IMR-90 (cell line): ENCODE results near the gene TANGO6. TPM values are rescaled to one million over a fixed set of nuclear protein-coding genes. Genes with fewer than 3 reads are reported as not detected.

Experiments used
- ATAC-seq: fragments of 200-7000 bp; cut with Tn5 transposase; 2 replicates; pipeline ENCODE4 v1.9.1; 2020; ENCODE audit warnings: low read depth, mild to moderate bottlenecking, moderate library complexity
- BruUV-seq: library from RNA; stranded (reverse); fragments of 400-500 nt; replicated peaks from 2 replicates; lab custom pipeline; 2021; lab: Mats Ljungman, UMichigan
- CTCF ChIA-PET: fragments of 300-600 bp; formaldehyde crosslinking; extraction: SDS; loops from one replicate; lab custom pipeline; 2021; ENCODE audit warnings: antibody characterized with exemption; lab: Yijun Ruan, JAX
- POLR2A ChIA-PET: fragments of 300-600 bp; sonication (Branson Sonifier 250); formaldehyde crosslinking; loops from one replicate; lab custom pipeline; 2022; ENCODE audit warnings: antibody characterized with exemption; ENCODE audit not compliant: unreplicated experiment; lab: Charles Lee
- DNase-seq: peaks from one replicate; pipeline ENCODE4 v3.0.0; 2013
- H2AFZ ChIP-seq: replicated peaks from 2 replicates; pipeline ENCODE3; 2013; ENCODE audit warnings: low read length, mild to moderate bottlenecking; ENCODE audit not compliant: poor library complexity
- H2AK5ac ChIP-seq: 2 replicates; pipeline ENCODE4 v1.6.1; 2013; ENCODE audit warnings: low read depth, low read length, inconsistent platforms
- H2AK9ac ChIP-seq: replicated peaks from 2 replicates; pipeline ENCODE3; 2013; ENCODE audit warnings: mild to moderate bottlenecking, low read depth, low read length, moderate library complexity; ENCODE audit not compliant: poor library complexity
- H2BK120ac ChIP-seq: 2 replicates; pipeline ENCODE4 v1.6.1; 2013; ENCODE audit warnings: low read depth, low read length, inconsistent platforms
- H2BK15ac ChIP-seq: 3 replicates; pipeline ENCODE4 v1.6.1; 2013; ENCODE audit warnings: low read depth, low read length, inconsistent platforms
- H2BK20ac ChIP-seq: 2 replicates; pipeline ENCODE4 v1.6.1; 2013; ENCODE audit warnings: low read depth, mild to moderate bottlenecking, inconsistent platforms, low read length, moderate library complexity
- H2BK5ac ChIP-seq: 2 replicates; pipeline ENCODE4 v1.6.1; 2013; ENCODE audit warnings: mild to moderate bottlenecking, low read depth, low read length, inconsistent platforms; ENCODE audit not compliant: poor library complexity, severe bottlenecking
- H3K14ac ChIP-seq: replicated peaks from 2 replicates; pipeline ENCODE4 v1.6.1; 2013; ENCODE audit warnings: low read depth, low read length, inconsistent platforms
- H3K18ac ChIP-seq: 2 replicates; pipeline ENCODE4 v1.6.1; 2013; ENCODE audit warnings: low read depth, low read length, control low read depth
- H3K23ac ChIP-seq: 2 replicates; pipeline ENCODE4 v1.6.1; 2013; ENCODE audit warnings: low read depth, low read length, inconsistent platforms
- H3K27ac ChIP-seq: 2 replicates; pipeline ENCODE4 v1.5.1; 2013; ENCODE audit warnings: mild to moderate bottlenecking, control low read depth, low read length; ENCODE audit not compliant: insufficient read depth
- H3K27me3 ChIP-seq: 2 replicates; pipeline ENCODE4 v1.6.1; 2013; ENCODE audit warnings: low read length; ENCODE audit not compliant: control insufficient read depth, insufficient read depth
- H3K36me3 ChIP-seq: 2 replicates; pipeline ENCODE4 v1.6.1; 2013; ENCODE audit warnings: low read length, mixed read lengths; ENCODE audit not compliant: control insufficient read depth, insufficient read depth
- H3K4ac ChIP-seq: 2 replicates; pipeline ENCODE4 v1.6.1; 2013; ENCODE audit warnings: low read depth, low read length, inconsistent platforms
- H3K4me1 ChIP-seq: 2 replicates; pipeline ENCODE4 v1.6.1; 2013; ENCODE audit warnings: low read length, mixed read lengths; ENCODE audit not compliant: control insufficient read depth, insufficient read depth
- H3K4me2 ChIP-seq: 2 replicates; pipeline ENCODE4 v1.6.1; 2013; ENCODE audit warnings: low read depth, mild to moderate bottlenecking, control low read depth, low read length, moderate library complexity
- H3K4me3 ChIP-seq: 2 replicates; pipeline ENCODE4 v1.5.1; 2013; ENCODE audit warnings: low read depth, mild to moderate bottlenecking, control low read depth, low read length, moderate library complexity; ENCODE audit not compliant: insufficient read depth
- H3K56ac ChIP-seq: 2 replicates; pipeline ENCODE4 v1.6.1; 2013; ENCODE audit warnings: low read length, inconsistent platforms; ENCODE audit not compliant: insufficient read depth; ENCODE audit errors: extremely low read depth
- H3K79me1 ChIP-seq, 2 experiments: 2 replicates each; pipeline ENCODE4 v1.6.1; 2013; ENCODE audit warnings: low read length in 2 of 2, inconsistent platforms in 1 of 2, low read depth in 1 of 2
- H3K9ac ChIP-seq: 2 replicates; pipeline ENCODE4 v1.6.1; 2013; ENCODE audit warnings: low read depth, low read length, control low read depth
- H3K9me1 ChIP-seq: 2 replicates; pipeline ENCODE4 v1.6.1; 2013; ENCODE audit warnings: low read length, inconsistent platforms; ENCODE audit not compliant: insufficient read depth
- H3K9me3 ChIP-seq: 2 replicates; pipeline ENCODE4 v1.6.1; 2013; ENCODE audit warnings: low read length; ENCODE audit not compliant: control insufficient read depth, insufficient read depth
- H4K20me1 ChIP-seq: 2 replicates; pipeline ENCODE4 v1.6.1; 2013; ENCODE audit warnings: low read length, inconsistent platforms; ENCODE audit not compliant: insufficient read depth
- H4K5ac ChIP-seq: 2 replicates; pipeline ENCODE4 v1.6.1; 2013; ENCODE audit warnings: mild to moderate bottlenecking, low read depth, low read length, control low read depth
- H4K8ac ChIP-seq, 2 experiments: 2 replicates each; pipeline ENCODE4 v1.6.1; 2013; ENCODE audit warnings: low read depth in 2 of 2, low read length in 2 of 2, control low read depth in 1 of 2, inconsistent platforms in 1 of 2
- H4K91ac ChIP-seq: 2 replicates; pipeline ENCODE4 v1.6.1; 2013; ENCODE audit warnings: low read depth, low read length, inconsistent platforms; ENCODE audit not compliant: insufficient read depth
- BHLHE40 ChIP-seq: fragments of 150-350 bp; IDR thresholded peaks from 2 replicates; pipeline ENCODE4 v1.6.1; 2016; ENCODE audit warnings: mild to moderate bottlenecking, low read depth, low read length
- CEBPB ChIP-seq: IDR thresholded peaks from 2 replicates; pipeline ENCODE4 v1.6.1; 2012; ENCODE audit warnings: low read depth, low read length, improper control_type of control experiment
- CHD1 ChIP-seq: IDR thresholded peaks from 2 replicates; pipeline ENCODE4 v1.6.1; 2012; ENCODE audit warnings: low read depth, low read length, improper control_type of control experiment
- FOS ChIP-seq: fragments of 150-350 bp; IDR thresholded peaks from 2 replicates; pipeline ENCODE4 v1.6.1; 2016; ENCODE audit warnings: low read depth, low read length
- MAFK ChIP-seq: IDR thresholded peaks from 2 replicates; pipeline ENCODE4 v1.6.1; 2012; ENCODE audit warnings: low read depth, low read length, improper control_type of control experiment
- MAZ ChIP-seq: IDR thresholded peaks from 2 replicates; pipeline ENCODE4 v1.6.1; 2012; ENCODE audit warnings: low read depth, mild to moderate bottlenecking, low read length, improper control_type of control experiment, moderate library complexity, borderline replicate concordance
- MXI1 ChIP-seq: IDR thresholded peaks from 2 replicates; pipeline ENCODE4 v1.6.1; 2012; ENCODE audit warnings: low read depth, mild to moderate bottlenecking, low read length, moderate library complexity, borderline replicate concordance
- NFE2L2 ChIP-seq: fragments of 150-350 bp; IDR thresholded peaks from 2 replicates; pipeline ENCODE4 v1.6.1; 2016; ENCODE audit warnings: low read depth, mild to moderate bottlenecking, low read length
- POLR2A ChIP-seq: IDR thresholded peaks from 2 replicates; pipeline ENCODE4 v1.6.1; 2012; ENCODE audit warnings: mild to moderate bottlenecking, low read depth, low read length
- RAD21 ChIP-seq: IDR thresholded peaks from 2 replicates; pipeline ENCODE4 v1.6.1; 2012; ENCODE audit warnings: low read length, improper control_type of control experiment
- RCOR1 ChIP-seq: IDR thresholded peaks from 2 replicates; pipeline ENCODE4 v1.6.1; 2012; ENCODE audit warnings: mild to moderate bottlenecking, low read length, improper control_type of control experiment; ENCODE audit not compliant: insufficient replicate concordance
- RFX5 ChIP-seq: IDR thresholded peaks from 2 replicates; pipeline ENCODE4 v1.8.0; 2012; ENCODE audit warnings: low read depth, mild to moderate bottlenecking, low read length, moderate library complexity
- SMC3 ChIP-seq: fragments of 150-350 bp; IDR thresholded peaks from 2 replicates; pipeline ENCODE4 v1.6.1; 2016; ENCODE audit warnings: low read depth, mild to moderate bottlenecking, antibody characterized with exemption, low read length, moderate library complexity
- whole genome bisulfite sequencing, 2 experiments: methylation state at CpG; one replicate each; pipeline versions ENCODE4 v1.1.5 to v1.1.7; 2013; ENCODE audit warnings: missing lambda C conversion rate in 2 of 2; ENCODE audit not compliant: insufficient read length in 1 of 2; ENCODE audit errors: extremely low coverage in 2 of 2; 5-methylcytosine and 5-hydroxymethylcytosine counted together
- dilution Hi-C: fragments of 300-500 bp; cut with HindIII; formaldehyde crosslinking; loops from one replicate; pipeline ENCODE4 v1.14.3; 2018; ENCODE audit warnings: low sequenced_read_pairs; ENCODE audit not compliant: unreplicated experiment
- in situ Hi-C: fragments of 300-500 bp; cut with MboI; formaldehyde crosslinking; loops from 3 replicates; pipeline ENCODE4 v1.14.3; 2019; ENCODE audit warnings: low sequenced_read_pairs, inconsistent platforms, mixed read lengths
- intact Hi-C: fragments of 100-400 bp; cut with micrococcal nuclease; formaldehyde crosslinking; loops from 2 replicates; pipeline ENCODE4 v1.10.0; 2022
- polyA plus RNA-seq, 3 experiments: library from polyadenylated mRNA; depleted of rRNA; stranded (reverse); fragments of >200 nt; gene quantifications; 2 replicates each; pipeline ENCODE4 v1.2.3, GENCODE V29; 2012; ENCODE audit warnings: low replicate concordance in 1 of 3
- total RNA-seq: library from RNA; depleted of rRNA; stranded (reverse); fragments of >200 nt; gene quantifications from 2 replicates; pipeline ENCODE4 v1.2.3, GENCODE V29; 2012
- TF ChIP-seq, protein P1 (sequence below): fragments of 150-350 bp; IDR thresholded peaks from 2 replicates; pipeline ENCODE4 v1.6.1; 2016; ENCODE audit warnings: low read depth, mild to moderate bottlenecking, low read length, moderate library complexity, borderline replicate concordance
- TF ChIP-seq, protein P2 (sequence below): fragments of 150-350 bp; IDR thresholded peaks from 2 replicates; pipeline ENCODE4 v1.6.1; 2017; ENCODE audit warnings: mild to moderate bottlenecking, antibody characterized with exemption, low read length, low read depth
- TF ChIP-seq, protein P3 (sequence below): conservative IDR thresholded peaks from 2 replicates; pipeline ENCODE4 v1.5.1; 2012; ENCODE audit warnings: mild to moderate bottlenecking, low read depth, low read length, improper control_type of control experiment

Gene TANGO6
- total and polyA plus RNA-seq, 2 of the 4 experiments (the other 2 are of a cell fraction) = 6.7 to 22.4 TPM

DNA sequence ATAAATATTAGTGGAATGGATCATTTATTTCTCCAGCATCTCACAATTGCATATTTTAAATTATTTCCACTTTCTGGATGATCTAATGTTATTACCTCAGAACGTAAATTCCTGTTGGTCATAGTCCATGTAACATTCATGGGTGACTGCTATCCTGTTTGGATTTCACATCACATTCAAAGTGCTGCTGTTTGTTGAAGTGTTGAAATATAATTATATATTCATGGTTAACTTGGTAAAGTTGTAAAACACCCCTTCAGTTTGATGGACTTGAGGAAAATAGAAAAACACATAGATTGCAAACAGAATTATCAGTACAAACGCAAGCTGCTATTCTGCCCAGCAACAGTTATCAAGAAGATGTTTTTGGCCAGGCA lies 59.6 kb downstream of the TANGO6 start:
- intact Hi-C loops = loop anchor here (1.0 to 5.0 kb wide), 6 partner anchors 146 to 376 kb away; partner anchors contain the start of gene HAS3
- BruUV-seq = no TSS peak
- H2BK15ac ChIP-seq = no peak overlapping the region
- no peak overlapping the region for H3K18ac ChIP-seq
- no peak overlapping the region for H3K9ac ChIP-seq
- no peak overlapping the region for H2BK20ac ChIP-seq
- no peak for ATAC-seq
- no peak overlapping the region for H3K56ac ChIP-seq
- H3K23ac ChIP-seq = no peak overlapping the region
- WGBS, 2 experiments = 80% methylated on average over 1 of the region's 2 CpGs; no CpG with 5 or more reads in 1 of the 2 experiments
- no peak overlapping the region for H2BK5ac ChIP-seq
- H3K27ac ChIP-seq = no peak overlapping the region
- H4K5ac ChIP-seq = no peak overlapping the region
- no peak overlapping the region for H2AK5ac ChIP-seq
- peaks cover 2% of the 10 kb centered on the region for H3K4me1 ChIP-seq
- no peak overlapping the region for H3K4ac ChIP-seq
- H2AFZ ChIP-seq = no peak overlapping the region
- H4K8ac ChIP-seq = no peak overlapping the region
- no peak overlapping the region for H2AK9ac ChIP-seq
- H3K9me3 ChIP-seq = no peaks in the 10 kb centered on the region
- peaks cover 1% of the 10 kb centered on the region; the same call in 1 of the 2 replicates for H3K36me3 ChIP-seq
- in situ Hi-C loops = loop anchor here (5.0 kb wide), 1 partner anchor 214 kb away; no protein-coding TSS in a partner anchor
- TF ChIP-seq MXI1 = no peak
- TF ChIP-seq, protein P1, sequence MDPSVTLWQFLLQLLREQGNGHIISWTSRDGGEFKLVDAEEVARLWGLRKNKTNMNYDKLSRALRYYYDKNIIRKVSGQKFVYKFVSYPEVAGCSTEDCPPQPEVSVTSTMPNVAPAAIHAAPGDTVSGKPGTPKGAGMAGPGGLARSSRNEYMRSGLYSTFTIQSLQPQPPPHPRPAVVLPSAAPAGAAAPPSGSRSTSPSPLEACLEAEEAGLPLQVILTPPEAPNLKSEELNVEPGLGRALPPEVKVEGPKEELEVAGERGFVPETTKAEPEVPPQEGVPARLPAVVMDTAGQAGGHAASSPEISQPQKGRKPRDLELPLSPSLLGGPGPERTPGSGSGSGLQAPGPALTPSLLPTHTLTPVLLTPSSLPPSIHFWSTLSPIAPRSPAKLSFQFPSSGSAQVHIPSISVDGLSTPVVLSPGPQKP = no peak
- no peak for TF ChIP-seq MAFK
- TF ChIP-seq, protein P2, sequence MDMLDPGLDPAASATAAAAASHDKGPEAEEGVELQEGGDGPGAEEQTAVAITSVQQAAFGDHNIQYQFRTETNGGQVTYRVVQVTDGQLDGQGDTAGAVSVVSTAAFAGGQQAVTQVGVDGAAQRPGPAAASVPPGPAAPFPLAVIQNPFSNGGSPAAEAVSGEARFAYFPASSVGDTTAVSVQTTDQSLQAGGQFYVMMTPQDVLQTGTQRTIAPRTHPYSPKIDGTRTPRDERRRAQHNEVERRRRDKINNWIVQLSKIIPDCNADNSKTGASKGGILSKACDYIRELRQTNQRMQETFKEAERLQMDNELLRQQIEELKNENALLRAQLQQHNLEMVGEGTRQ = no peak
- no peak for TF ChIP-seq RCOR1
- no peak for TF ChIP-seq CHD1
- TF ChIP-seq POLR2A = no peak
- TF ChIP-seq SMC3 = no peak
- TF ChIP-seq, protein P3, sequence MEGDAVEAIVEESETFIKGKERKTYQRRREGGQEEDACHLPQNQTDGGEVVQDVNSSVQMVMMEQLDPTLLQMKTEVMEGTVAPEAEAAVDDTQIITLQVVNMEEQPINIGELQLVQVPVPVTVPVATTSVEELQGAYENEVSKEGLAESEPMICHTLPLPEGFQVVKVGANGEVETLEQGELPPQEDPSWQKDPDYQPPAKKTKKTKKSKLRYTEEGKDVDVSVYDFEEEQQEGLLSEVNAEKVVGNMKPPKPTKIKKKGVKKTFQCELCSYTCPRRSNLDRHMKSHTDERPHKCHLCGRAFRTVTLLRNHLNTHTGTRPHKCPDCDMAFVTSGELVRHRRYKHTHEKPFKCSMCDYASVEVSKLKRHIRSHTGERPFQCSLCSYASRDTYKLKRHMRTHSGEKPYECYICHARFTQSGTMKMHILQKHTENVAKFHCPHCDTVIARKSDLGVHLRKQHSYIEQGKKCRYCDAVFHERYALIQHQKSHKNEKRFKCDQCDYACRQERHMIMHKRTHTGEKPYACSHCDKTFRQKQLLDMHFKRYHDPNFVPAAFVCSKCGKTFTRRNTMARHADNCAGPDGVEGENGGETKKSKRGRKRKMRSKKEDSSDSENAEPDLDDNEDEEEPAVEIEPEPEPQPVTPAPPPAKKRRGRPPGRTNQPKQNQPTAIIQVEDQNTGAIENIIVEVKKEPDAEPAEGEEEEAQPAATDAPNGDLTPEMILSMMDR = no peak
- no peak for TF ChIP-seq FOS
- no peak for TF ChIP-seq MAZ
- no peak for TF ChIP-seq RFX5
- TF ChIP-seq BHLHE40 = no peak
- TF ChIP-seq RAD21 = no peak
- no peak for TF ChIP-seq NFE2L2
- no peak for TF ChIP-seq CEBPB
- dilution Hi-C loops = no loop called here
- H4K20me1 ChIP-seq = no peaks in the 10 kb centered on the region
- no peak overlapping the region for H4K91ac ChIP-seq
- DNase-seq = no peak
- H2BK120ac ChIP-seq = no peak overlapping the region
- H3K14ac ChIP-seq = no peak overlapping the region
- no peaks in the 10 kb centered on the region for H3K27me3 ChIP-seq
- H3K9me1 ChIP-seq = no peaks in the 10 kb centered on the region
- H3K4me3 ChIP-seq = no peak overlapping the region
- CTCF ChIA-PET = interaction anchor here (1.0 to 3.0 kb wide), 4 partner anchors 171 to 221 kb away, joined by 3 to 18 read pairs (median 6); partner anchors contain the start of gene HAS3
- no peak overlapping the region for H3K4me2 ChIP-seq
- no peaks in the 10 kb centered on the region for H3K79me1 ChIP-seq
- POLR2A ChIA-PET = no interaction called here
